ENCODE data around the gene E2F6. TPM values are rescaled to one million over a fixed set of nuclear protein-coding genes. Genes with fewer than 3 reads are reported as not detected.

E2F6 gene
- total and polyA plus RNA-seq, 2 of the 13 experiments (the other 11 are each of a cell fraction or from before 2014, with no cell fraction given) = 27.3 to 36.0 TPM

GRCh38 chr2:11478899-11479605 lies 13.1 kb upstream of the E2F6 start:
- ChIA-PET CTCF (ENCODE audit: low intra/inter-chr PET ratio, low total read pairs) (interaction anchor here (2.1 to 4.7 kb wide), 2 partner anchors 64 to 105 kb away, joined by 12 to 193 read pairs; no protein-coding TSS in a partner anchor), POLR2A (interaction anchor here (1.1 to 3.0 kb wide), 4 partner anchors 27 to 105 kb away, joined by 4 to 12 read pairs (median 10); no protein-coding TSS in a partner anchor)
- Histone ChIP-seq H3K4me2 (ENCODE audit: low read depth, low read length) (0 out of 2 replicates have a peak overlapping the region, but pooled peaks have one; percentile 4), H3K9ac (ENCODE audit: insufficient read depth, low read depth, low read length) (no peak overlapping the region), H3K27me3 (ENCODE audit: control insufficient read depth in 1 of 2, insufficient read depth in 2 of 2, low read length in 2 of 2) (no peaks in the 10 kb centered on the region), H3K79me2 (ENCODE audit: insufficient read depth, low read length) (peaks cover 11% of the 10 kb centered on the region), H3K4me3 (replicated peaks in 1 of 3; ENCODE audit: insufficient read depth in 1 of 3, low read depth in 2 of 3, low read length in 3 of 3) (no peak overlapping the region), H4K20me1 (ENCODE audit: insufficient read depth, low read length) (no peaks in the 10 kb centered on the region), H3K4me1 (ENCODE audit: insufficient read depth, low read length) (peaks cover 46% of the 10 kb centered on the region), H2AFZ (ENCODE audit: low read length) (no peak overlapping the region), H3K36me3 (replicated peaks in 1 of 2; ENCODE audit: control insufficient read depth in 1 of 2, insufficient read depth in 2 of 2, low read length in 2 of 2) (no peaks in the 10 kb centered on the region), H3K9me3 (ENCODE audit: low read length) (no peaks in the 10 kb centered on the region), H3K27ac (ENCODE audit: extremely low read length, insufficient read depth, low read length) (peak overlapping the region; percentile 6)
- 69% methylated on average over 12 of the region's 12 CpGs for WGBS (ENCODE audit: low lambda C conversion rate)
- intact Hi-C loops (cut with micrococcal nuclease; ENCODE audit: unreplicated experiment) = loop anchor here (1.0 to 2.0 kb wide), 3 partner anchors 60 to 105 kb away; no protein-coding TSS in a partner anchor
- FAIRE-seq (peak; percentile 18), ATAC-seq (no peak), DNase-seq (ENCODE audit: low spot score) (peak; percentile 63)
- in situ Hi-C loops (cut with HindIII; ENCODE audit: extremely low pct_ligation_motif_present, low pct_unique_long_range_greater_than_20kb) = loop anchor here (5.0 kb wide), 1 partner anchor 103 kb away; no protein-coding TSS in a partner anchor
- no TSS peak for BruUV-seq (replicated peaks)
- TF ChIP-seq ZNF12 (CRISPR knock-in tag; IDR thresholded peaks at IDR 0.05) (peak; percentile 90), HNF4G (IDR thresholded peaks at IDR 0.05; ENCODE audit: borderline replicate concordance, low read depth, low read length) (peak; percentile 70), HNF4G (CRISPR knock-in tag; IDR thresholded peaks at IDR 0.05; ENCODE audit: borderline replicate concordance, low read depth) (no peak), ZMYM2 (CRISPR knock-in tag; IDR thresholded peaks at IDR 0.05) (peak; percentile 29; the same call in 1 of the 2 replicates), HHEX (CRISPR knock-in tag; IDR thresholded peaks at IDR 0.05) (0 out of 2 replicates have a peak, but pooled peaks have one; percentile 23), ZNF720 (CRISPR knock-in tag; IDR thresholded peaks at IDR 0.05) (0 out of 2 replicates have a peak, but pooled peaks have one; percentile 45), CC2D1A (CRISPR knock-in tag; IDR thresholded peaks at IDR 0.05) (no peak), PAXIP1 (CRISPR knock-in tag; conservative IDR thresholded peaks at IDR 0.05) (peak; percentile 35; the same call in 1 of the 2 replicates), HDAC2 (CRISPR knock-in tag; IDR thresholded peaks at IDR 0.05) (0 out of 2 replicates have a peak, but pooled peaks have one; percentile 31), NCOR1 (IDR thresholded peaks at IDR 0.05; ENCODE audit: borderline replicate concordance, low read length) (no peak), TEAD2 (CRISPR knock-in tag; IDR thresholded peaks at IDR 0.05) (no peak), ZBTB38 (CRISPR knock-in tag; IDR thresholded peaks at IDR 0.05) (peak; percentile 89; the same call in 1 of the 2 replicates), DPF2 (CRISPR knock-in tag; IDR thresholded peaks at IDR 0.05; ENCODE audit: borderline replicate concordance, low read depth) (0 out of 2 replicates have a peak, but pooled peaks have one; percentile 25), ZFX (CRISPR knock-in tag; IDR thresholded peaks at IDR 0.05; ENCODE audit: low read depth) (no peak), MIER2 (CRISPR knock-in tag; IDR thresholded peaks at IDR 0.05) (0 out of 2 replicates have a peak, but pooled peaks have one; percentile 15), GLI4 (CRISPR knock-in tag; IDR thresholded peaks at IDR 0.05; ENCODE audit: borderline replicate concordance) (no peak), ZBTB33 (CRISPR knock-in tag; IDR thresholded peaks at IDR 0.05) (0 out of 2 replicates have a peak, but pooled peaks have one; percentile 29), MAX (IDR thresholded peaks at IDR 0.05) (peak; percentile 58)

Data from HepG2 (cell line).